ENCODE data around the gene SATB2.

SATB2 gene

GRCh38 chr2:199258291-199258690, 199.4 kb downstream of the SATB2 start:
- TF ChIP-seq ISL1 (CRISPR knock-in tag; IDR thresholded peaks at IDR 0.05) = no peak
- no peak for TF ChIP-seq ZFP30 (CRISPR knock-in tag; IDR thresholded peaks at IDR 0.05)
- no peak for TF ChIP-seq ZNF565 (CRISPR knock-in tag; conservative IDR thresholded peaks at IDR 0.05; ENCODE audit: low read depth)
- TF ChIP-seq CREB5 (CRISPR knock-in tag; IDR thresholded peaks at IDR 0.05; ENCODE audit: low read depth) = no peak
- no peak for TF ChIP-seq OSR1 (CRISPR knock-in tag; IDR thresholded peaks at IDR 0.05)
- TF ChIP-seq CSRNP3 (CRISPR knock-in tag; IDR thresholded peaks at IDR 0.05) = no peak
- ATAC-seq = no peak

GRCh38 chr2:199257261-199258224, 200.2 kb downstream of the SATB2 start:
- ATAC-seq = no peak
- TF ChIP-seq CREB5 (CRISPR knock-in tag; IDR thresholded peaks at IDR 0.05; ENCODE audit: low read depth) (no peak), ZFP3 (CRISPR knock-in tag; IDR thresholded peaks at IDR 0.05) (no peak), TSHZ2 (CRISPR knock-in tag; IDR thresholded peaks at IDR 0.05) (no peak), ZNF8 (CRISPR knock-in tag; IDR thresholded peaks at IDR 0.05) (no peak), OSR1 (CRISPR knock-in tag; IDR thresholded peaks at IDR 0.05) (no peak), TCF4 (CRISPR knock-in tag; IDR thresholded peaks at IDR 0.05; ENCODE audit: borderline replicate concordance) (no peak), PATZ1 (CRISPR knock-in tag; IDR thresholded peaks at IDR 0.05; ENCODE audit: borderline replicate concordance) (no peak), ARNTL (CRISPR knock-in tag; IDR thresholded peaks at IDR 0.05; ENCODE audit: borderline replicate concordance, low read depth) (no peak), ZNF70 (CRISPR knock-in tag; IDR thresholded peaks at IDR 0.05) (no peak), ISL1 (CRISPR knock-in tag; IDR thresholded peaks at IDR 0.05) (no peak), POU6F1 (CRISPR knock-in tag; IDR thresholded peaks at IDR 0.05; ENCODE audit: borderline replicate concordance, low read depth) (no peak), BACH2 (CRISPR knock-in tag; IDR thresholded peaks at IDR 0.05; ENCODE audit: borderline replicate concordance) (no peak), GLIS3 (CRISPR knock-in tag; IDR thresholded peaks at IDR 0.05) (no peak), ZFP30 (CRISPR knock-in tag; IDR thresholded peaks at IDR 0.05) (no peak), ZNF565 (CRISPR knock-in tag; conservative IDR thresholded peaks at IDR 0.05; ENCODE audit: low read depth) (no peak)

GRCh38 chr2:199230091-199230490, 227.6 kb downstream of the SATB2 start:
- ATAC-seq = no peak
- TF ChIP-seq ZFP3 (CRISPR knock-in tag; IDR thresholded peaks at IDR 0.05) = no peak
- TF ChIP-seq POU6F1 (CRISPR knock-in tag; IDR thresholded peaks at IDR 0.05; ENCODE audit: borderline replicate concordance, low read depth) = no peak
- no peak for TF ChIP-seq ISL1 (CRISPR knock-in tag; IDR thresholded peaks at IDR 0.05)
- TF ChIP-seq ZNF8 (CRISPR knock-in tag; IDR thresholded peaks at IDR 0.05) = no peak
- TF ChIP-seq TCF4 (CRISPR knock-in tag; IDR thresholded peaks at IDR 0.05; ENCODE audit: borderline replicate concordance) = no peak
- no peak for TF ChIP-seq CSRNP3 (CRISPR knock-in tag; IDR thresholded peaks at IDR 0.05)
- no peak for TF ChIP-seq PPARA (CRISPR knock-in tag; IDR thresholded peaks at IDR 0.05; ENCODE audit: borderline replicate concordance)
- no peak for TF ChIP-seq ESRRG (CRISPR knock-in tag; IDR thresholded peaks at IDR 0.05)
- no peak for TF ChIP-seq CSDC2 (CRISPR knock-in tag; IDR thresholded peaks at IDR 0.05)
- no peak for TF ChIP-seq RARB (CRISPR knock-in tag; IDR thresholded peaks at IDR 0.05)

Measured in SK-N-SH treated with all-trans-retinoic acid at 6 μM for 48 hours (cell line).